Vagina (tissue), 2 donors: ENCODE data around the gene BTN1A1. TPM values are rescaled to one million over a fixed set of nuclear protein-coding genes. Genes with fewer than 3 reads are reported as not detected.

Experiments used
- DNase-seq, 2 donors: peaks; one replicate each; pipeline ENCODE4 v3.0.0-alpha.2; 2017; ENCODE audit errors: extremely low spot score in 2 of 2
- H3K27ac ChIP-seq: fragments of 200-600 bp; sonication (generic); one replicate; pipeline ENCODE4 v1.5.1; 2019
- H3K27me3 ChIP-seq: fragments of 200-600 bp; sonication (generic); one replicate; pipeline ENCODE4 v1.5.1; 2019
- H3K36me3 ChIP-seq, 2 donors: fragments of 200-600 bp; sonication (generic); one replicate each; pipeline ENCODE4 v1.5.1; 2017 to 2019
- H3K4me1 ChIP-seq: fragments of 200-600 bp; sonication (generic); one replicate; pipeline ENCODE4 v1.5.1; 2019
- H3K4me3 ChIP-seq, 2 donors: fragments of 200-600 bp; sonication (generic); 1 replicate in 1 of 2; 2 replicates in 1 of 2; pipeline ENCODE4 v1.5.1; 2016 to 2019
- H3K9me3 ChIP-seq: fragments of 200-600 bp; sonication (generic); one replicate; pipeline ENCODE4 v1.5.1; 2019
- POLR2A ChIP-seq, 2 donors: fragments of 450-650 bp; IDR thresholded peaks; one replicate each; pipeline ENCODE4 v1.6.1; 2017; ENCODE audit warnings: antibody characterized with exemption in 2 of 2, mild to moderate bottlenecking in 2 of 2, moderate library complexity in 2 of 2
- POLR2AphosphoS5 ChIP-seq, 2 donors: sonication (generic); formaldehyde crosslinking; IDR thresholded peaks; one replicate each; pipeline ENCODE4 v1.9.0; 2017; ENCODE audit warnings: antibody characterized with exemption in 2 of 2, mild to moderate bottlenecking in 2 of 2, low read depth in 1 of 2; ENCODE audit not compliant: insufficient read depth in 1 of 2
- intact Hi-C: fragments of 100-400 bp; cut with DNase I; formaldehyde crosslinking; loops from one replicate; pipeline ENCODE4 v1.15.1; 2023
- total RNA-seq: library from RNA; depleted of rRNA; stranded (reverse); fragments of >200 nt; gene quantifications from one replicate; pipeline ENCODE4 v1.2.3, GENCODE V29; 2016
- TF ChIP-seq, protein P1 (sequence below), 3 experiments: fragments of 450-650 bp in 2 of 3; fragments of 200-600 bp in 1 of 3; sonication (generic) in 1 of 3; IDR thresholded peaks; one replicate each; pipeline ENCODE4 v1.5.1; 2017 to 2019; ENCODE audit warnings: antibody characterized with exemption in 3 of 3, mild to moderate bottlenecking in 2 of 3, moderate library complexity in 2 of 3

The BTN1A1 gene
- total RNA-seq, 1 donor from 2014 or later: not detected

DNA sequence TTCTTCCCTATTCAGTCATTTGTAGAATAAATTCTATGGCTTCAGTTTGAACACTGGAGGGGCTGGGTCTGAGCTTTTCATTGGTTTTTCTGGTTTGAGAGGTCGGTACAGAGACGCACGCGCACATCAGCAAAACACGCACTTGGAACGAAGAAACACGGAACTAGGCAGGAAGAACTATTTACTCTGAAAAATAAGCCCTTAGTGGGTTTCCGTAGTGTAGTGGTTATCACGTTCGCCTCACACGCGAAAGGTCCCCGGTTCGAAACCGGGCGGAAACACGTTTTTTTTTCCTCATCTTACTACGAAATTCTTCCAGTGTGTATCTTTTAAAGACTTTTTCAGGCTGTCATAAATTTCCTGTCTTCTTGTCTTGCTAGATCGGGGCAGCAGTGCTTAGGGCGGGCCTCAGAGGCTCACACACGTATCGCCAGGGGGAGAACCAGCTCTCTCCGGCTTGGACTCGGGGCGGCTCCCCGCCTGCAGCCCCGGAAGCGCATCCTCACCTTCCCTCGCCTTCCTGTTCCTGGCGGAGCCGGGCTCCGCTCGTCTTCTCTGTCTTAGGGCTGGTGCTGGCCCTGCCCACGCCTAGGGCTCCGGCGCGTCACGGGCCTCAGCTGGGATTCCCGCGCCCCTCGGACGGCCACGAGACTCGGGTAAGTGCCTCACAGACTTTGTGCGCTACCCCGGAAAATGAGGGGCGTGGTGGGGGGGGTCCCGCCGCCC, 37.9 kb downstream of the BTN1A1 start, which contains the start of gene HMGN4:
Gene HMGN4 (plus strand): TSS at position 521 of the 726 bp plus-strand sequence. CDS start 6,841 bp downstream, outside the sequence.
- intact Hi-C loops: loop anchor here (10.0 kb wide), 1 partner anchor 513 kb away; a partner anchor contains a TSS
- H3K4me1 ChIP-seq: peaks cover 36% of the 10 kb centered on the region
- DNase-seq: peak in 1 of 2 donors; percentile 96

DNA sequence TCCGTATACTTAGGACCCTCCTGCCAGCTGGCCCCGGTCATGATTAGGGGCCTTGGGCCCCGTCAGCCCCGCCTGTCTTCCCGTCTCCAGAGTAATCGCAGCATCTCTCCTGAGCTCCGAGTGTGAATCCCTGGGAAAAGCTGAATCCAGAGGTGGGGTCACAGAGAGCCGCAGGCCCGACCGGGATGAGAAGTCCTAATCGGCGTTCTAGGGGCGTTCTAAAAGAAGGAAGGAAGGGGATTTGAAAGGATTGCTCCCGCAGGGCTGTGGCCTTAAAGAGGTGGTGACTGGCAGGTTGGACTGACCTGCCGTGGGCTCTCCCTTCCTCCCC, 38.4 kb downstream of the BTN1A1 start:
- H3K27me3 ChIP-seq: no peaks in the 10 kb centered on the region
- DNase-seq: no peak

More for the DNA sequence above, 37.9 kb downstream of the BTN1A1 start, which contains the start of gene HMGN4:
- TF ChIP-seq POLR2A (IDR thresholded peaks at IDR 0.05) (peak in 1 of 2 donors; percentile 41), POLR2AphosphoS5 (IDR thresholded peaks at IDR 0.05; ENCODE audit: insufficient read depth in 1 of 2, low read depth in 1 of 2) (peak; percentile 60 to 87)
- TF ChIP-seq, protein P1, sequence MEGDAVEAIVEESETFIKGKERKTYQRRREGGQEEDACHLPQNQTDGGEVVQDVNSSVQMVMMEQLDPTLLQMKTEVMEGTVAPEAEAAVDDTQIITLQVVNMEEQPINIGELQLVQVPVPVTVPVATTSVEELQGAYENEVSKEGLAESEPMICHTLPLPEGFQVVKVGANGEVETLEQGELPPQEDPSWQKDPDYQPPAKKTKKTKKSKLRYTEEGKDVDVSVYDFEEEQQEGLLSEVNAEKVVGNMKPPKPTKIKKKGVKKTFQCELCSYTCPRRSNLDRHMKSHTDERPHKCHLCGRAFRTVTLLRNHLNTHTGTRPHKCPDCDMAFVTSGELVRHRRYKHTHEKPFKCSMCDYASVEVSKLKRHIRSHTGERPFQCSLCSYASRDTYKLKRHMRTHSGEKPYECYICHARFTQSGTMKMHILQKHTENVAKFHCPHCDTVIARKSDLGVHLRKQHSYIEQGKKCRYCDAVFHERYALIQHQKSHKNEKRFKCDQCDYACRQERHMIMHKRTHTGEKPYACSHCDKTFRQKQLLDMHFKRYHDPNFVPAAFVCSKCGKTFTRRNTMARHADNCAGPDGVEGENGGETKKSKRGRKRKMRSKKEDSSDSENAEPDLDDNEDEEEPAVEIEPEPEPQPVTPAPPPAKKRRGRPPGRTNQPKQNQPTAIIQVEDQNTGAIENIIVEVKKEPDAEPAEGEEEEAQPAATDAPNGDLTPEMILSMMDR (IDR thresholded peaks at IDR 0.05): no peak
- peak within 1 kb of the TSS; percentile 93 for H3K27ac ChIP-seq
- no peaks in the 10 kb centered on the region for H3K9me3 ChIP-seq
- H3K36me3 ChIP-seq: no peaks in the 10 kb centered on the region
- H3K4me3 ChIP-seq: peak within 1 kb of the TSS; percentile 71 to 74
- H3K27me3 ChIP-seq: no peaks in the 10 kb centered on the region

DNA sequence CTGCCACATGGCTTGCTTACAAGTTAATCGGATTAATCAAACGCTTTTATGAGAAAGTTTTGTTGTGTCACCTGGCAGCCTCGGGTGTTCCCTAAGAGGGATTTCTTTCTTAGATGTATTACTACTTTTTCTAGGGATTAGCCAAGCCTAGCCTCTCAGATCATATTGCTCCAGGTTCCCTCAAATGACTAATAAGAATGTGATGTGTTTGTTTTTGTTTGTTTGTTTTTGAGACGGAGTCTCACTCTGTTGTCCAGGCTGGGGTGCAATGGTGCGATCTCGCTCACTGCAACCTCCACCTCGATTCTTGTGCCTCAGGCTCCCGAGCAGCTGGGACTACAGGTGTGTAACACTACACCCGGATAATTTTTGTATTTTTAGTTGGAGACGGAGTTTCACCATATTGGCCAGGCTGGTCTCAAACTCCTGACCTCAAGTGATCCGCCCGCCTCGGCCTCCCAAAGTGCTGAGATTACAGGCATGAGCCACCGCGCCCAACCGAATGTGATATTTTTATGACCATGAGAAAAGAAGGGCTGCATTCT, 39.0 kb downstream of the BTN1A1 start:
- Histone ChIP-seq H3K36me3 (peaks cover 0 to 4% of the 10 kb centered on the region in 2 donors), H3K27me3 (no peaks in the 10 kb centered on the region), H3K27ac (peak overlapping the region; percentile 93), H3K9me3 (no peaks in the 10 kb centered on the region), H3K4me1 (peaks cover 30% of the 10 kb centered on the region), H3K4me3 (peak overlapping the region; percentile 71 to 74)
- intact Hi-C loops: loop anchor here (10.0 kb wide), 1 partner anchor 514 kb away; a partner anchor contains a TSS
- TF ChIP-seq POLR2A (IDR thresholded peaks at IDR 0.05) (no peak), POLR2AphosphoS5 (IDR thresholded peaks at IDR 0.05; ENCODE audit: insufficient read depth in 1 of 2, low read depth in 1 of 2) (no peak)
- TF ChIP-seq, protein P1 (IDR thresholded peaks at IDR 0.05): no peak
- DNase-seq: no peak

More for the DNA sequence above, 38.4 kb downstream of the BTN1A1 start:
- Histone ChIP-seq H3K36me3 (no peaks in the 10 kb centered on the region), H3K4me3 (peak overlapping the region; percentile 71 to 74), H3K4me1 (peaks cover 32% of the 10 kb centered on the region), H3K27ac (peak overlapping the region; percentile 93), H3K9me3 (no peaks in the 10 kb centered on the region)
- no peak for TF ChIP-seq POLR2A (IDR thresholded peaks at IDR 0.05)
- no peak for TF ChIP-seq POLR2AphosphoS5 (IDR thresholded peaks at IDR 0.05; ENCODE audit: insufficient read depth in 1 of 2, low read depth in 1 of 2)
- TF ChIP-seq, protein P1 (IDR thresholded peaks at IDR 0.05): no peak
- intact Hi-C loops: loop anchor here (10.0 kb wide), 1 partner anchor 514 kb away; a partner anchor contains a TSS

DNA sequence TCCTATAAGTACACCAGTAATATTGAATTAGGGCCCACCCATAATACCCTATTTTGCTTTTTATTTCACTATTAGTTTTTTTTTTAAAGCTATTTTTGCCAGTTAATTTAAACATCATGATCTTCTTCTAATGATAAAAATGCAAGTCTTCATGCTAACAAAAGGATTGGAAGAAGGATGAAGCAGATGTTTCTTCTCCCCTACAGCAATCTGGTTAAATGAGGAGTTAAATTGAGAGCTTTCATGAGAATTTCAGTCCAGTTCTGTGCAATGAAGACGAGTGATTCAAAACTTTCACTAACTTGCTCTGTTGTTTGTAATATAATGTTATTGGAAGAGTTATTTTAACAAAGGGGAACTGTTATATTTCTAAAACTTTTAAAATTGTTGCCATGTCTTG, 41.5 kb downstream of the BTN1A1 start:
- DNase-seq: no peak
- Histone ChIP-seq H3K36me3 (peaks cover 0 to 26% of the 10 kb centered on the region in 2 donors), H3K4me1 (peaks cover 17% of the 10 kb centered on the region), H3K9me3 (no peaks in the 10 kb centered on the region), H3K27me3 (no peaks in the 10 kb centered on the region), H3K4me3 (no peak overlapping the region), H3K27ac (no peak overlapping the region)
- intact Hi-C loops: no loop called here
- TF ChIP-seq POLR2A (IDR thresholded peaks at IDR 0.05) (no peak), POLR2AphosphoS5 (IDR thresholded peaks at IDR 0.05; ENCODE audit: insufficient read depth in 1 of 2, low read depth in 1 of 2) (no peak)
- TF ChIP-seq, protein P1 (IDR thresholded peaks at IDR 0.05): no peak
